Activated CD8-positive, alpha-beta memory T cell treated with anti-CD3 and anti-CD28 coated beads, Interleukin-2, amount 50 U/mL, for 48 hours (primary cell): Measurements from ENCODE around the gene TBC1D5.
A peak's percentile ranks its signal among the peaks of the same experiment; 100 is the strongest.
"Not testable (repeated sequence)": the region's sequence is repeated elsewhere in the genome, so short reads cannot be mapped to it uniquely, and the experiment has no call there.

Experiments
- DNase-seq: peaks from one replicate; pipeline ENCODE4 v3.0.0-alpha.2; 2020

TBC1D5 gene

GRCh38 chr3:17532446-17532845, 210.0 kb downstream of the TBC1D5 start:
- DNase-seq: not testable (repeated sequence)

- DNase-seq: no peak
Measured at GRCh38 chr3:17529677-17530076, 212.8 kb downstream of the TBC1D5 start.

GRCh38 chr3:17518189-17519059, 224.0 kb downstream of the TBC1D5 start:
- no peak for DNase-seq

- no peak for DNase-seq
Measured at GRCh38 chr3:17515445-17516234, 226.8 kb downstream of the TBC1D5 start.

DNA sequence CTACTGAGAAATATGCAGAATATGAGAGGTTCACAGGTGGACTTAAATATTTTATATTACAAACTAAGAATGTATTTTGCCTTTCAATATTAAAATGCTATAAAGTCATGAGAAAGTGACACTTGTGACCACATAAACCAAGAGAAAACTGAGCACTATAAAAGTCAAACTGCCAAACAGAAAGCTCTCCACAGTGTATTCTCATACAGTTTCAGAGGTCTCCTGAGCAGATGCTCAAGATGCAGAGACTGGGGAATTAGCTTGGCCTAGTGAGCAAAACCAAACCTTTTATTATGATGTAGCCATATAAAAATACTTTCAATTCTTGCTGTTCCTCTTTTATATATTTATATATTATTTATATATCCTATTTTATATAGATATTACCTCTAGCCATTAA, 227.8 kb downstream of the TBC1D5 start:
- DNase-seq: no peak

GRCh38 chr3:17510265-17510664, 232.2 kb downstream of the TBC1D5 start:
- DNase-seq: no peak

- no peak for DNase-seq
Measured at GRCh38 chr3:17508180-17508752, 234.2 kb downstream of the TBC1D5 start.

- no peak for DNase-seq
Measured at GRCh38 chr3:17507480-17507879, 235.0 kb downstream of the TBC1D5 start.

GRCh38 chr3:17505856-17506255, 236.6 kb downstream of the TBC1D5 start:
- no peak for DNase-seq

- DNase-seq: no peak
Measured at GRCh38 chr3:17501745-17502144, 240.7 kb downstream of the TBC1D5 start.

- DNase-seq: no peak
Measured at GRCh38 chr3:17500618-17501017, 241.8 kb downstream of the TBC1D5 start.

- DNase-seq: no peak
Measured at GRCh38 chr3:17494117-17494809, 248.2 kb downstream of the TBC1D5 start.

DNA sequence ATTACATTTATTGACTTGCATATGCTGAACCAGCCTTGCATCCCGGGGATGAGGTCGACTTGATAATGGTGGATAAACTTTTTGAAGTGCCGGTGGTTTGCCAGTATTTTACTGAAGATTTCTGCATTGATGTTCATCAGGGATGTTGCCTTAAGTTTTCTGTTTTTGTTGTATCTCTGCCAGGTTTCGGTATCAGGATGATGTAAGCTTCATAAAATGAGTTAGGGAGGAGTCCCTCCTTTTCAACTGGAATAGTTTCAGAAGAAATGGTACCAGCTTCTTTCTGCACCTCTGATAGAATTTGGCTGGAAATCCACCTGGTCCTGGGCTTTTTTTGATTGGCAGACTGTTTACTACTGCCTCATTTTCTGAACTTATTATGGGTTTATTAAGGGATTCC, 250.8 kb downstream of the TBC1D5 start:
- no peak for DNase-seq

DNA sequence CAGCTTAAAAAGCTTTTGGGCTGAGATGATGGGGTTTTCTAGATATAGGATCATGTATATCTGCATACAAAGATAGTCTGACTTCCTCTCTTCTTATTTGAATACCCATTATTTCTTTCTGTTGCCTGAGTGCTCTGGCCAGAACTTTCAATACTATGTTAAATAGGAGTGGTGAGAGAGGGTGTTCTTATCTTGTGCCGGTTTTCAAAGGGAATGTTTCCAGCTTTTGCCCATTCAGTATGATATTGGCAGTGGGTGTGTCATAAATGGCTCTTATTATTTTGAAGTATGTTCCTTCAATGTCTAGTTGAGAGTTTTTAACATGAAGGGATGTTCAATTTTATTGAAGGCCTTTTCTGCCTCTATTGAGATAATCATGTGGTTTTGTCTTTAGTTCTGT, 251.2 kb downstream of the TBC1D5 start:
- not testable (repeated sequence) for DNase-seq

- no peak for DNase-seq
Measured at GRCh38 chr3:17489139-17489538, 253.3 kb downstream of the TBC1D5 start.

- peak; percentile 46 for DNase-seq
Measured at GRCh38 chr3:17481116-17481515, 261.3 kb downstream of the TBC1D5 start.

DNA sequence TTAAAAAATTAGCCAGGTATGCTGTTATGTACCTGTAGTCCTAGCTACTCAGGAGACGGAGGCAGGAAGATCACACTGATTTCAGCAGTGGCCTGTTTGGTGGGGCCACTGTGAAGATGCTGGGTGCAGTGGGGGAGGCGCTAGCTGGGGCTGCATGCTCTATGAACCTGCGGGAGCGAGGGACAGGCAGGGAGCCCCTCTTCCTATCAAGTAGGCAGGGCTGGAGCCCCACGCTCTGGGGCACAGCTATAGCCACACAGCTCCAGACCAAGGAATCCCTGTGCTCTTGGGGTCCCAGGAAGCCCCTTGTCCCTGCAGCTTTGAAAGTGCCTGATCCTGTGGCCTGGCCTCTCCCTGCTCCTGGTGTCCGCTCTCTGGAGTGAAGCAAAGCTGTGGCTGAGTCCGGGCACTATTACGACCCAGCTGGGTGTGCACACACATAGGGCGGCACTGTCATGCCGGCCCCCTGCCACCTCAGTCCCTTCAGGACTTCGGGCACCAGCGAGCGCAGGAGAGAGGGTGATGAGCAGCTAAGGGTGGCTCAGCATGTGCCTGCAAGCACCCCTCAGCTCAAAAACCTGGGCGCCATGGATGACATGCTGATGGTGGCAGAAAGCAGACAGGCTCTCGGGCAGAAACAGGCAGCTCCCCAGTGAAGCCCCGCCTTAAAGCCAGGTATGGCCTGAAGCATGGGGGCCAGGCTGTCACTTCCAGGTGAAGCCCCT, 262.6 kb downstream of the TBC1D5 start:
- DNase-seq: no peak

GRCh38 chr3:17478673-17479072, 263.8 kb downstream of the TBC1D5 start:
- no peak for DNase-seq

DNA sequence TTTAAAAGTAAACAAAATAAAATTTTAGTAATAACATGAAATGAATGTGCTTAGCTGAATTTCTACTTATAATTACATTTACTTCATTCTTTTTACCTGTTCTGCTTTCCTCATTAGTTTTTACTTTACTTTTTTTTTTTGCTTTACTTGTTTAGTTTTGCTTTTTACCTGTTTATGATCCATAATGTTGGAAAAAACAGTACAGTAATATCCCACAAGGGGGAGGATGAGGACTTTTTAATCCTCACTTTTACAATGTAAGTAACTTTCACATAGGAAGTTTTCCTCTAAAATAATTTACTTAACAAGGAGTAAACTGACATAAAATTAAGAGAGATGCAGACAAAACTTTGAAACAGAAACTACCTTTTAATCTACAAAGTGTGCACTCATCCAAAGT, 268.7 kb downstream of the TBC1D5 start:
- no peak for DNase-seq

DNA sequence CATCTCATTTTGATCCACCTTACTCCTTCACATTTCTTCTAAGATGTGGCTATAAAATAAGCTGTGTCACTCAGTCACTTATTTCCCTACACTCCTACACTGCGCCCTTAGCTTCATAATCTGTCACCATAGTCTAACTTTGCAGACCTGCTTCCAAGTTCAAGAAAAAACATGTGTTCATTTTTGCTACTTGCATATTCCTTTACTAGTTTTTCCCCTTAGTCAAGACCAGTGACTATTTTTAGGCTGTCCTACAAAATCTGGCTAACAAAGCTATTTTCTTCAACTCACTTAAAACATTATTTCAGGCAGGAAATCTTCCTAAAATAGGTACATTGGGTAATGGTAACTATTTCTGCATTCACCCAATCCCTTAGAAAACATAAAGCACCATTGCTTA, 272.5 kb downstream of the TBC1D5 start:
- DNase-seq: no peak

DNA sequence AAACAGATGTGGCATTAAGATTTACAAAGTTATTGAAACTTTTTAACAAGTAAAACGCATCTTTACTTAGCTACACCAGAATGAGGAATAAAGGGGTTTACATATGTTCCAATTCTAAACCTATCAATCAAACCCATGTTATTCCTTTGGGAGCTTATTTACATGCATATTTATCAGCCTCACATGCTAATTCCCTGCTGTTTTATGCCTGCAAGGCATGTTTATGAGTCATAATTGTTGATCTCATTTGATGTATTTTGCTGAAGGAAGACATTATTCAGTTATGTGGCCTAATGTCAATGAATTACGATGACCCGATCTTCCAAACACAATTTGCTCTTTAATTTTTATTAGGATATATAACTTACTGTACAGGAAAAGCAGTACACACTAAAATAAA, 272.9 kb downstream of the TBC1D5 start:
- no peak for DNase-seq

- no peak for DNase-seq
Measured at GRCh38 chr3:17466028-17466427, 276.4 kb downstream of the TBC1D5 start.
